Uterus (tissue), 4 donors: ENCODE measurements around the gene CCT7. TPM values are rescaled to one million over a fixed set of nuclear protein-coding genes. Genes with fewer than 3 reads are reported as not detected.

Source experiments
- DNase-seq, 2 donors: peaks; one replicate each; pipeline ENCODE4 v3.0.0-alpha.2; 2019 to 2020
- H3K27ac ChIP-seq, 2 donors: fragments of 200-600 bp; sonication (generic); 1 replicate in 1 of 2; 2 replicates in 1 of 2; pipeline ENCODE4 v1.5.1; 2016 to 2018
- H3K27me3 ChIP-seq, 2 donors: fragments of 200-600 bp; sonication (generic); one replicate each; pipeline ENCODE4 v1.5.1; 2018 to 2019; ENCODE audit warnings: control low read depth in 1 of 2
- H3K36me3 ChIP-seq, 2 donors: fragments of 200-600 bp; sonication (generic); one replicate each; pipeline ENCODE4 v1.5.1; 2019; ENCODE audit warnings: control low read depth in 1 of 2
- H3K4me1 ChIP-seq, 2 donors: fragments of 200-600 bp; sonication (generic); one replicate each; pipeline ENCODE4 v1.5.1; 2018 to 2019; ENCODE audit warnings: control low read depth in 1 of 2
- H3K4me3 ChIP-seq, 2 donors: fragments of 200-600 bp; sonication (generic); 1 replicate in 1 of 2; 2 replicates in 1 of 2; pipeline ENCODE4 v1.5.1; 2018 to 2019; ENCODE audit warnings: mild to moderate bottlenecking in 1 of 2
- H3K9me3 ChIP-seq, 2 donors: fragments of 200-600 bp; sonication (generic); one replicate each; pipeline ENCODE4 v1.5.1; 2019; ENCODE audit warnings: control low read depth in 1 of 2
- CTCF ChIP-seq, 4 experiments: fragments of 200-600 bp in 2 of 4; fragments of 450-650 bp in 2 of 4; sonication (generic) in 2 of 4; IDR thresholded peaks; one replicate each; pipeline ENCODE4 v1.5.1; 2016 to 2019; ENCODE audit warnings: antibody characterized with exemption in 4 of 4, mild to moderate bottlenecking in 2 of 4, moderate library complexity in 1 of 4
- POLR2A ChIP-seq, 2 donors: fragments of 450-650 bp; IDR thresholded peaks; one replicate each; pipeline ENCODE4 v1.6.1; 2016; ENCODE audit warnings: antibody characterized with exemption in 2 of 2, mild to moderate bottlenecking in 1 of 2, moderate library complexity in 1 of 2
- intact Hi-C: fragments of 100-400 bp; cut with DNase I; formaldehyde crosslinking; loops from one replicate; pipeline ENCODE4 v1.15.1; 2023; ENCODE audit warnings: low total_unique reads
- total RNA-seq, 4 donors: library from RNA; depleted of rRNA in 3 of 4; stranded (reverse); fragments of >200 nt in 3 of 4; gene quantifications; one replicate each; pipeline versions ENCODE4 v1.1.0 to v1.2.4, GENCODE V29; 2014 to 2023
- donor health status: DM: yes; HTN: yes; CAD: no.

Gene CCT7
- total RNA-seq, 4 donors from 2014 or later, result 118 to 269 (median 188) TPM

DNA sequence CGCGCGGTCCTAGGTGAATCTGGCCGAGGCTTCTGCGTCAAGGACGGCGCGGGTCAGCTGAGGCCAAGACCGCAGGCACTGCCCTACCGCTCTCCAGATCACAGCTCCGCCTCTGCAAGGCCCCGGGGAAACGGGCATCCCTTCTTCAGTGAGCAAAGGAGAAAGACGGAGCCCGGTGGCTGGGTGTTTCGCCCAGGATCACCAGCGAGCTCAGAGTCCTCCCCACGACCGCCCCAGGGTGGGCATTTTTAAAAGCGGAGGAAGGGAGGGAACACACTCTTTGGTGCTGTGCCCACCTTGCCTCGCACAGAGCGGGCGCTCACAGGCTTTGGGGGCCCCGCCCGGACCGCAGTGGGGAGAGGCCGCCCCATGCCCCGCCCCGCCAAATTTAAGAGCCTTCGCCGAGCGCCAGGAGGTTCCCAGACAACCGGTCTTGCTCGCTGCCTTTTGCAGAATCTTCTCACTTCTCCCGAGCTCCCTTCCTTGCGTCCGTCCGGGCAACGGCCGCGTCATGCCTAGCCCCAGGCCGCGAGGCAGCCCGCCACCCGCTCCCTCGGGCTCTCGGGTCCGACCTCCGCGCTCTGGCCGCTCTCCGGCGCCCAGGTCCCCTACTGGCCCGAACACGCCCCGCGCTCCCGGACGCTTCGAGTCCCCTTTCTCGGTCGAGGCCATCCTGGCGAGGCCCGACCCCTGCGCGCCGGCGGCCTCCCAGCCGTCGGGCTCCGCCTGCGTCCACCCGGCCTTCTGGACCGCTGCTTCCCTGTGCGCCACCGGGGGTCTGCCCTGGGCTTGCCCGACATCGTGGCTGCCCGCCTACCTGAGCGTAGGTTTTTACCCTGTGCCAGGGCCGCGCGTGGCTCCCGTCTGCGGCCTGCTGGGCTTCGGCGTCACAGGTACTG, 31.7 kb upstream of the CCT7 start, which contains the start of gene NOTO:
NOTO (plus strand) TSS at position 419 of the 899 bp plus-strand sequence; CDS start at position 512, 93 bp downstream.
- Histone ChIP-seq H3K27me3 (peaks cover 12 to 28% of the 10 kb centered on the region in 2 donors), H3K4me1 (no peaks in the 10 kb centered on the region), H3K27ac (no peak within 1 kb of the TSS), H3K36me3 (no peaks in the 10 kb centered on the region), H3K9me3 (no peaks in the 10 kb centered on the region), H3K4me3 (no peak within 1 kb of the TSS)
- no peak for DNase-seq
- intact Hi-C loops, result no loop called here
- TF ChIP-seq POLR2A (IDR thresholded peaks at IDR 0.05) (no peak), CTCF (IDR thresholded peaks at IDR 0.05) (no peak)

GRCh38 chr2:73203055-73203681, 30.9 kb upstream of the CCT7 start:
- Histone ChIP-seq H3K9me3 (no peaks in the 10 kb centered on the region), H3K36me3 (no peaks in the 10 kb centered on the region), H3K4me3 (no peak overlapping the region), H3K4me1 (no peaks in the 10 kb centered on the region), H3K27ac (no peak overlapping the region), H3K27me3 (peaks cover 12 to 28% of the 10 kb centered on the region in 2 donors)
- no peak for TF ChIP-seq POLR2A (IDR thresholded peaks at IDR 0.05)
- no peak for TF ChIP-seq CTCF (IDR thresholded peaks at IDR 0.05)
- intact Hi-C loops, result no loop called here
- DNase-seq, result no peak

- no peak overlapping the region for H3K4me3 ChIP-seq
- H3K4me1 ChIP-seq, result no peaks in the 10 kb centered on the region
- TF ChIP-seq CTCF (IDR thresholded peaks at IDR 0.05) (no peak), POLR2A (IDR thresholded peaks at IDR 0.05) (no peak)
- intact Hi-C loops, result no loop called here
- DNase-seq, result no peak
- H3K27me3 ChIP-seq, result peaks cover 12 to 28% of the 10 kb centered on the region in 2 donors
- H3K36me3 ChIP-seq, result no peaks in the 10 kb centered on the region
- no peak overlapping the region for H3K27ac ChIP-seq
- H3K9me3 ChIP-seq, result no peaks in the 10 kb centered on the region
Measured at GRCh38 chr2:73205611-73206010, 28.5 kb upstream of the CCT7 start.

DNA sequence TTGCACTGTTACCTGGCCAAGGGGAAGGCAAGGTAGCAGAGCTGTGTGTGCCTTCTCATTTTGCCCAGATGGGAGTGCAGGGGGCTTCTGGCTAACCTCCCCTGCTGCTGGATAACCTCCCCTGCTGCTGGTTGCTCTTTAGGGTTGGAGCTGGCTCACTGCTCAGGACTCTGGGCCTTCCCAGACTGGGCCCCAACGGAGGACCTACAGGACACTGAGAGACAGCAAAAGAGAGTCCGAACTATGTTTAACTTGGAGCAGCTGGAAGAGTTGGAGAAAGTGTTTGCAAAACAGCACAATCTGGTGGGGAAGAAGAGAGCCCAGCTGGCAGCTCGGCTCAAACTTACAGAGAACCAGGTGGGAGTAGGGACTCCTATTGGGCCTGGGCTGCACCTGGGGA, 25.9 kb upstream of the CCT7 start:
- H3K36me3 ChIP-seq, result no peaks in the 10 kb centered on the region
- intact Hi-C loops, result no loop called here
- H3K9me3 ChIP-seq, result no peaks in the 10 kb centered on the region
- no peaks in the 10 kb centered on the region for H3K4me1 ChIP-seq
- no peak for TF ChIP-seq POLR2A (IDR thresholded peaks at IDR 0.05)
- no peak for TF ChIP-seq CTCF (IDR thresholded peaks at IDR 0.05)
- peaks cover 0 to 18% of the 10 kb centered on the region in 2 donors for H3K27me3 ChIP-seq
- no peak for DNase-seq
- H3K27ac ChIP-seq, result no peak overlapping the region
- H3K4me3 ChIP-seq, result no peak overlapping the region

DNA sequence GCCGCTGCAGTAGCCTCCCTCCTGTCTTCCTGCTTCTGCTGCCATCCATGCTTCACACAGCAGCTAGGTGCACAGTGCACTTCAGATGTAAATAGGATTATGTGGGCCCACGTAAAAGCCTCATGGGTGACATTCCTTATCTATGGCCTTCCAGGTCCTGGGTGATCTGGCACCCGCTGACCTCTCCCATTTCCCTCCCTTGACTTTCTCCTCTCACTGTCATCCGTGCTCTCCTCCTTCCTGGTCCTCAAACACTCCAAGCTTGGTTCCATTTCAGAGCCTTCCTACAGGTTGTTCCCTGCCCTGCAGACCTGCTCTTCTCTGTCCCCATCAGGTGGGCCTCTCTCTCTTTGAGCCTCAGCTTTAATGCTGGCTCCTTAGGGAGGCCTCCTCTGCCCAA, 24.1 kb upstream of the CCT7 start:
- TF ChIP-seq POLR2A (IDR thresholded peaks at IDR 0.05) (no peak), CTCF (IDR thresholded peaks at IDR 0.05) (no peak)
- H3K4me3 ChIP-seq, result no peak overlapping the region
- peaks cover 0 to 11% of the 10 kb centered on the region in 2 donors for H3K27me3 ChIP-seq
- H3K36me3 ChIP-seq, result no peaks in the 10 kb centered on the region
- no peaks in the 10 kb centered on the region for H3K9me3 ChIP-seq
- intact Hi-C loops, result no loop called here
- H3K4me1 ChIP-seq, result no peaks in the 10 kb centered on the region
- H3K27ac ChIP-seq, result no peak overlapping the region
- no peak for DNase-seq
